GM18498 (cell line): ENCODE data around the gene TAMM41.
"Not testable (repeated sequence)": the region's sequence is repeated elsewhere in the genome, so short reads cannot be mapped to it uniquely, and the experiment has no call there.

ENCODE experiments used
- ATAC-seq: cut with Tn5 transposase; IDR thresholded peaks from one replicate; pipeline ENCODE4 v1.9.1; 2021; ENCODE audit warnings: mild to moderate bottlenecking, moderate library complexity; ENCODE audit not compliant: unreplicated experiment

TAMM41 gene

GRCh38 chr3:11770477-11771391 lies 76.0 kb downstream of the TAMM41 start:
- peak; percentile 100 for ATAC-seq

DNA sequence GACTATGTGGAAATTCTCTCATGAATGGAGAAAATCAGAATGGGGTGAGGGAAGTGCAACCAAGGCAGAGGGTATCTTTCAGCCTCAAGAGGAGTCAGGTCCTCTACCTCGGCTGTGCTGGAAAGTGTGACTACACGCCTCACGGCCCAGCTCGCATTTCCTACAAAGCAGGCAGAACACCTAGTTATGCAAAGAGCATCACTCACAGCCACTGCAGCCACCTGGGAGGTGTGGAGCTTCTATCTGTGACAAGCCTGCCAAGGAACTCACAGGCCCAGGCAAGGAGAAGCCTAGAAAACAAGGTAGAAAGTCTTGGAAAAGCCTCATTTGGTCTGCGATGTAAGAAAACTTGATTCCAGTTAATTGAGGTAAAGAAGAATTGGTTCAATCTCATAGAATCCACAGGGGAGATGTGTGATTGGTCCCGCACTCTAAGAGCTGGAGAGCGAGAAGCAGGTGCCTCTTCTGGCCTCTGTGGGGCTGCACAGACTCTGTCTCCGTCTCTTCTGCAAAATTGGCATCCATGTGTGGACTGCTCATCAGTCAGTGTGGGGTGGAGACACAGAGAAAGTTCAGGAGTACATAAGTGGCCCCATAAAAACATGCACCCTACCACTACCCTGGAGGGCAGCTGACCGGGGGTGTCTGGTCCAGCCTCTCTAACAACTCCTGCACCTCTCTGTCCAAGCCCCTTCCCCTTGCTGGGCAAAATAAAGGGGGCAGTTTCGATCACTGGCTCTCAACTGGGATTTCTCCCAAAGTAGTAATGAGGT lies 76.8 kb downstream of the TAMM41 start:
- peak; percentile 13 for ATAC-seq

- no peak for ATAC-seq
Measured at GRCh38 chr3:11768604-11769003, 78.1 kb downstream of the TAMM41 start.

DNA sequence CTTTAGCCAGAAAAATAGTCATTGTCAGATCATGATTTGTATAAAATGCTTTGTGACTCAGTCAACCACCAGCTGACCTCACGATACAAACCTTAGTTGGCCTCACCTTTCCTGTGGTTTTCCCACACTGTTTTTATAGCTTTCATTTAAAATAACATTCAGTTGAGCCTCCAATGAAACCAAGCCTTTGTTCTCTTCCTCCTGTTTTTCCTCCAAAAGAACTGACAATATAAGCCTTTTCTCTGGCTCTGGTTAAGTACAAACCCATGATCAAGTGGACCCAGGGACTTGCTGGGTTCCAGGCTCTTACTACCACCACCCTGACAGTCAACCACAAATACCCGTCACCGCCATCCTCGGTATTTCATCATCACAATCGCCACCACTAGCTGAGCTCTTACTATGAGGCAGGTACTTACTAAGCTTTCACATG lies 81.7 kb downstream of the TAMM41 start:
- no peak for ATAC-seq

- ATAC-seq, result no peak
Measured at GRCh38 chr3:11759996-11760395, 86.7 kb downstream of the TAMM41 start.

- no peak for ATAC-seq
Measured at GRCh38 chr3:11757929-11758328, 88.8 kb downstream of the TAMM41 start.

GRCh38 chr3:11757441-11757875 lies 89.2 kb downstream of the TAMM41 start:
- no peak for ATAC-seq

- no peak for ATAC-seq
Measured at GRCh38 chr3:11755276-11755675, 91.4 kb downstream of the TAMM41 start.

DNA sequence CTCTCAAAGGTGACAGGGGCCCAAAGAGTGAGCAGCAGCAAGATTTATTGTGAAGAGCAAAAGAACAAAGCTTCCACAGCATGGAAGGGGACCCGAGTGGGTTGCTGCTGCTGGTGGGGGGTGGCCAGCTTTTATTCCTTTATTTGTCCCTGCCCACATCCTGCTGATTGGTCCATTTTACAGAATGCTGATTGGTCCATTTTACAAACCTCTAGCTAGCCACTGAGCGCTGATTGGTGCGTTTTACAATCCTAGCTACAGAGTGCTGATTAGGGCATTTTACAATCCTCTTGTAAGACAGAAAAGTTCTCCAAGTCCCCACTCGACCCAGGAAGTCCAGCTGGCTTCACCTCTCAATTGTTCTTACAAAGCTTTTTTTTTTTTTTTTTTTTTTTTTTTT lies 94.4 kb downstream of the TAMM41 start:
- not testable (repeated sequence) for ATAC-seq

GRCh38 chr3:11748306-11748705 lies 98.4 kb downstream of the TAMM41 start:
- ATAC-seq, result not testable (repeated sequence)
